ENCODE measurements around the gene KCNQ1. TPM values are rescaled to one million over a fixed set of nuclear protein-coding genes. Genes with fewer than 3 reads are reported as not detected.

Gene KCNQ1
- total and polyA plus RNA-seq, 2 experiments from 2014 or later = 0.45 to 0.87 TPM

DNA sequence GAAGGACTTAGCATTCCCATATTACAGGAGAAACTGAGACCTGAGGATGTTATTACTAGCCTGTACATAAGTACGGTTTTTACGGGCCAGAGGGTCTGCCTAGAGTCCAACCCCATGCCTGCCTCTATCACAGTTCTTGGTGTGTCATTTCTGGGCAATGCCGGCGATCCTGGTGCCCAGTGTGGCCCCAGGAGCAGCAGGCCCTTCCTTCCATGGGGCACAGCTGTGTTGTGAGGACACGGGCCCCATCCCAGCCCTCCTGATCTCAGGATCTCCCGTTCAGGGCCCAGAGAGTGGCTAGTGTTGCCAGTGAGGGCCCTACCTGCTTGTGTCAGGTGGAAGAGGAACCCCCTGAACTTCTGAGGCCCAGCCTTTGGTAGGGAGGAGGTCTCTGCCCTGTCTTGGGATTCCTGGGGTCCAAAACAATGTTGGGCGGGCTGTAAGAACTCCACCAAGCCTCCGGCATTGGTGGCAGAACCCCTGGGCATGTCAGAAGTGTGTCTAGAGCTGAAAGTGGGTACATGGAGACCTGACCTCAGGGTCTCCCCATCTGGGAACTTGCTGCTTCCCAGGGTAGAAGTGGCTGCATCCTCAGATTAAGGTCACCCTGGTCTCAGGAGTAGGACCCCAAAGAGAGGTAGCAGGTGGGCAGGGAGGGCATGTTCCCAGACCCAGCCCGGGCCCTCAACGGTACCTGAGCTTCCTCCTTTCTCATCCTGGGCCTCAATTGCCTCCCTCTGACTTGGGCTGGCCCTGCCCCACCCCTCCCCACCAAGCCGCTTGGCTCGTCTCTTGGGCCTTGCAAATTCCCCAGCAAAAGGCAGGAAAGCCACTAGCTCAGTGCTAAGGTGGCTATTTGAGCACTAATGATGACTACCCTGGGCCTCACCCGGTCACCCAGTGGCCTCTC lies 329.6 kb downstream of the KCNQ1 start:
- Mint-ChIP-seq H3K4me1 (peaks cover 4% of the 10 kb centered on the region; the same call in 1 of the 3 replicates), H3K36me3 (ENCODE audit: low read depth) (no peaks in the 10 kb centered on the region; the same call in 2 of the 3 replicates), H3K27ac (no peak overlapping the region), H3K9me3 (no peaks in the 10 kb centered on the region), H3K27me3 (ENCODE audit: insufficient read depth, low read depth, poor library complexity) (peaks cover 32% of the 10 kb centered on the region), H3K4me3 (no peak overlapping the region)
- H3K79me2 ChIP-seq (replicated peaks; ENCODE audit: insufficient read depth) = no peaks in the 10 kb centered on the region
- H3K4me3 ChIP-seq = no peak overlapping the region
- H3K27me3 ChIP-seq (ENCODE audit: insufficient read depth) = peaks cover 28% of the 10 kb centered on the region
- no peak for DNase-seq (ENCODE audit: low spot score)
- H3K4me1 ChIP-seq (ENCODE audit: insufficient read depth) = no peaks in the 10 kb centered on the region
- ATAC-seq = no peak
- TF ChIP-seq REST (IDR thresholded peaks at IDR 0.05; ENCODE audit: unreplicated experiment) (no peak), ZNF114 (CRISPR knock-in tag; IDR thresholded peaks at IDR 0.05) (no peak), STAT1 (IDR thresholded peaks at IDR 0.05; ENCODE audit: unreplicated experiment) (no peak), ZNF331 (CRISPR knock-in tag; IDR thresholded peaks at IDR 0.05; ENCODE audit: low read depth) (no peak), ZNF462 (CRISPR knock-in tag; IDR thresholded peaks at IDR 0.05) (no peak), CREB1 (CRISPR knock-in tag; IDR thresholded peaks at IDR 0.05; ENCODE audit: low read depth) (no peak), POLR2AphosphoS5 (IDR thresholded peaks at IDR 0.05; ENCODE audit: low read depth) (no peak), NANOG (IDR thresholded peaks at IDR 0.05; ENCODE audit: borderline replicate concordance) (no peak), JUNB (IDR thresholded peaks at IDR 0.05; ENCODE audit: unreplicated experiment) (no peak), EZH2 (IDR thresholded peaks at IDR 0.05; ENCODE audit: low read depth, unreplicated experiment) (no peak), CTCF (conservative IDR thresholded peaks at IDR 0.05; ENCODE audit: low read depth in 2 of 2) (no peak), EZH2phosphoT487 (IDR thresholded peaks at IDR 0.05; ENCODE audit: unreplicated experiment) (no peak)
- TF ChIP-seq, protein P1, sequence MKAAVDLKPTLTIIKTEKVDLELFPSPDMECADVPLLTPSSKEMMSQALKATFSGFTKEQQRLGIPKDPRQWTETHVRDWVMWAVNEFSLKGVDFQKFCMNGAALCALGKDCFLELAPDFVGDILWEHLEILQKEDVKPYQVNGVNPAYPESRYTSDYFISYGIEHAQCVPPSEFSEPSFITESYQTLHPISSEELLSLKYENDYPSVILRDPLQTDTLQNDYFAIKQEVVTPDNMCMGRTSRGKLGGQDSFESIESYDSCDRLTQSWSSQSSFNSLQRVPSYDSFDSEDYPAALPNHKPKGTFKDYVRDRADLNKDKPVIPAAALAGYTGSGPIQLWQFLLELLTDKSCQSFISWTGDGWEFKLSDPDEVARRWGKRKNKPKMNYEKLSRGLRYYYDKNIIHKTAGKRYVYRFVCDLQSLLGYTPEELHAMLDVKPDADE (IDR thresholded peaks at IDR 0.05) = no peak
- no peaks in the 10 kb centered on the region for H3K36me3 ChIP-seq (ENCODE audit: insufficient read depth)
- H3F3A ChIP-seq (replicated peaks; ENCODE audit: low read depth) = no peaks in the 10 kb centered on the region
- no peak overlapping the region for H3K27ac ChIP-seq (ENCODE audit: low read depth)
- H3K9me2 ChIP-seq (ENCODE audit: insufficient read depth) = no peaks in the 10 kb centered on the region
- no peak overlapping the region for H2AFZ ChIP-seq
- no peak overlapping the region for H3K4me2 ChIP-seq
- no peaks in the 10 kb centered on the region for H4K20me1 ChIP-seq (replicated peaks; ENCODE audit: insufficient read depth)

Measured in GM23338 (cell line).